RWPE1 (cell line): ENCODE data around the gene PRKCZ.

Experiments
- CTCF ChIA-PET: fragments of 350-600 bp; sonication (Branson Sonifier 250); formaldehyde crosslinking; extraction: SDS; loops from one replicate; lab custom pipeline; 2021; lab: Yijun Ruan, JAX
- POLR2A ChIA-PET: fragments of 400-600 bp; formaldehyde crosslinking; extraction: SDS; loops from one replicate; lab custom pipeline; 2020; ENCODE audit warnings: antibody characterized with exemption; ENCODE audit not compliant: low non-redundant PET; lab: Yijun Ruan, JAX
- DNase-seq: peaks from one replicate; pipeline ENCODE4 v3.0.0; 2012; ENCODE audit warnings: low spot score
- H3K27ac ChIP-seq: fragments of 450-650 bp; 2 replicates; pipeline ENCODE4 v1.5.1; 2017
- TF ChIP-seq, protein P1 (sequence below): fragments of 450-650 bp; conservative IDR thresholded peaks from 2 replicates; pipeline ENCODE4 v1.5.1; 2017; ENCODE audit warnings: low read depth, mild to moderate bottlenecking

PRKCZ gene

DNA sequence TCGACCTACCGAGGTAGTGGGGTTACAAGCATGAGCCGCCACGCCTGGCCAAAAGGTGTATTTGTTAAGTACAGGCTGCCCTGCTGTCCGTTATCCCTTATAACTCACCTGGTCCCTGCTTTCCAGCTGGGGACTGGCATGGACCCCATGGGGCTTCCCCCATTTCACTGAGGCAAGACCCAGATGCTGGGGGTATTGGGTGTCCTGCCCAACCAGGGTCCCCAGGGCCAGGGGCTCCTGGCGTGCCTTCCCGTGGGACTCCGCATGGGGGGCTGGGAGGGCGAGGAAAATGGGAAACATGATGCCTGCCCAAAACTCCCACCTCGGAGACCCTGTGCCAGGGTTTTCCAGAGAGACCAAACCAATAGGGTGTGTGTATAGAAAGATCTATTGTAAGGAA lies 79.9 kb downstream of the PRKCZ start:
- CTCF ChIA-PET, result interaction anchor here (3.7 kb wide), 1 partner anchor 44 kb away, joined by 19 read pairs; no protein-coding TSS in a partner anchor
- POLR2A ChIA-PET, result no interaction called here
- no peak for DNase-seq
- H3K27ac ChIP-seq, result no peak overlapping the region
- TF ChIP-seq, protein P1, sequence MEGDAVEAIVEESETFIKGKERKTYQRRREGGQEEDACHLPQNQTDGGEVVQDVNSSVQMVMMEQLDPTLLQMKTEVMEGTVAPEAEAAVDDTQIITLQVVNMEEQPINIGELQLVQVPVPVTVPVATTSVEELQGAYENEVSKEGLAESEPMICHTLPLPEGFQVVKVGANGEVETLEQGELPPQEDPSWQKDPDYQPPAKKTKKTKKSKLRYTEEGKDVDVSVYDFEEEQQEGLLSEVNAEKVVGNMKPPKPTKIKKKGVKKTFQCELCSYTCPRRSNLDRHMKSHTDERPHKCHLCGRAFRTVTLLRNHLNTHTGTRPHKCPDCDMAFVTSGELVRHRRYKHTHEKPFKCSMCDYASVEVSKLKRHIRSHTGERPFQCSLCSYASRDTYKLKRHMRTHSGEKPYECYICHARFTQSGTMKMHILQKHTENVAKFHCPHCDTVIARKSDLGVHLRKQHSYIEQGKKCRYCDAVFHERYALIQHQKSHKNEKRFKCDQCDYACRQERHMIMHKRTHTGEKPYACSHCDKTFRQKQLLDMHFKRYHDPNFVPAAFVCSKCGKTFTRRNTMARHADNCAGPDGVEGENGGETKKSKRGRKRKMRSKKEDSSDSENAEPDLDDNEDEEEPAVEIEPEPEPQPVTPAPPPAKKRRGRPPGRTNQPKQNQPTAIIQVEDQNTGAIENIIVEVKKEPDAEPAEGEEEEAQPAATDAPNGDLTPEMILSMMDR, result no peak

DNA sequence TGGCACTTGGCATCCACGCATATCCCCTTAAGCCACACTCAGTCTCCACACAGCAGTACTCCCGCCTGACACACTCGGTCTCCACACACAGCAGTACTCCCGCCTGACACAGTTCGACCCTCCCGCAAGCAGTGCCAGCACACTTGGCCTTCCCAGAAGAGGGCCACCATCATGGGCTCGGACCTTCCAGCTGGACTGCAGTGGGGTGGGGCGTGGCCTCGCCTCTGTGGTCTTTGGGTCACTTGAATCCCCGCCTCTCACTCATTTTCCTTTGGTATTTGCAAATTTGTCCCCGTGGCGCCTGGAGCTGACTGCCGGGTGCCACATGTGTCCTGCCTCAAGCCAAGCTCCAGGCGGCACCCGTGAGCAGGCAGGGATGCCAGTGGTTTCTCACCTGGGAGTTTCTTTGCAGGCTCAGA lies 80.7 kb downstream of the PRKCZ start:
- 0 out of 2 replicates have a peak overlapping the region, but pooled peaks have one; percentile 12 for H3K27ac ChIP-seq
- DNase-seq, result no peak
- ChIA-PET CTCF (interaction anchor here (3.7 kb wide), 1 partner anchor 44 kb away, joined by 19 read pairs; no protein-coding TSS in a partner anchor), POLR2A (no interaction called here)
- TF ChIP-seq, protein P1, result no peak

DNA sequence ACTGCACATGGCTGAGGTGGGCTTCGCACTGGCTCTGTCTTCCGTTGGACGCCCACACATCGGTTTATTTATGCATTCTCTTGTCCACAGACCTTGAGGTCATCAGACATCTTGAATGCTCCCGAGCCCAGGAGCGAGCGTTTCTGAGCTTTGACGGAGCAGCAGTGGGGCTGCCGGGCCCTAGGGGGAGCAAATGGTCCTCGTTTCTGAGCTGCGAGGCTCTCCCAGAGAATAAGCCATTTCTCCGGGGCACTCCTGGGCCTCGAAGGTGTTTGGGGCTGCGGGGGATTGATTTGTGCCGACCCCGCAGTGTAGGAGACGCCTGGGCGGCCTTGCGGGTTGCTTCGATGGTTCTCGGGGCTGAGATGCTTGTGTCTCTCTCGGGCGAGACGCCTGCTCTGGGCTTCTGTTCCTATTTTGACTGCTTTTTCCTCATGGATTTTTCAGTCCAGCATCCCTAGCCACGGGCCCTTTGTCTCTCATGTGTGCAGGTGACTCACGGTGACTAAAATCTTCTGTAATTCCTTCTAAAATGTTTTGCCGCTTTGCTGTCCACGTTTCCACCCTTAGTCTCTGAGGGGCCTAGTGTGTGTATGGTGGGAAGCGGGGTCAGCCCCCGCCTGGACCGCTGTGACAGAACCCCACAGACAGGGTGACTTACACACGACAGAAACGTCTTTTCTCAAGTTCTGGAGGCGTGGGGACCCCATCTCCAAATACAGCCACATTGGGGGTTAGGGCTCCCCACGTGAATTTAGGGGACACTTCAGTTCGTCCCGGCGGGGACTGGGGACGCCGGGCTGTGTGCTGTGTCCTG lies 82.2 kb downstream of the PRKCZ start:
- ChIA-PET POLR2A (interaction anchor here (0.9 kb wide), 1 partner anchor 353 kb away, joined by 3 read pairs; no protein-coding TSS in a partner anchor), CTCF (interaction anchor here (0.8 to 3.7 kb wide), 3 partner anchors 14 to 42 kb away, joined by 3 to 19 read pairs (median 6); no protein-coding TSS in a partner anchor)
- TF ChIP-seq, protein P1, result no peak
- peak; percentile 68 for DNase-seq
- H3K27ac ChIP-seq, result peak overlapping the region; percentile 65

GRCh38 chr1:2133039-2133878 lies 83.0 kb downstream of the PRKCZ start:
- POLR2A ChIA-PET, result interaction anchor here (0.9 kb wide), 1 partner anchor 354 kb away, joined by 3 read pairs; no protein-coding TSS in a partner anchor
- CTCF ChIA-PET, result interaction anchor here (1.2 kb wide), 1 partner anchor 41 kb away, joined by 3 read pairs; no protein-coding TSS in a partner anchor
- peak; percentile 95 for DNase-seq
- H3K27ac ChIP-seq, result peak overlapping the region; percentile 65
- TF ChIP-seq, protein P1, result no peak

- CTCF ChIA-PET, result interaction anchor here (1.2 kb wide), 1 partner anchor 41 kb away, joined by 3 read pairs; no protein-coding TSS in a partner anchor
- POLR2A ChIA-PET, result no interaction called here
These were observed 83.6 kb downstream of the PRKCZ start for GRCh38 chr1:2133879-2134215.

More at GRCh38 chr1:2133879-2134215, 83.6 kb downstream of the PRKCZ start:
- H3K27ac ChIP-seq, result peak overlapping the region; percentile 65
- no peak for DNase-seq
- TF ChIP-seq, protein P1, result no peak
